Measurements from ENCODE around the gene STAT6. TPM values are rescaled to one million over a fixed set of nuclear protein-coding genes. Genes with fewer than 3 reads are reported as not detected.

Gene STAT6
- total and polyA plus RNA-seq, 10 of the 15 experiments (the other 5 are each of a cell fraction or from before 2014, with no cell fraction given): 14.2 to 176 (median 89.6) TPM

DNA sequence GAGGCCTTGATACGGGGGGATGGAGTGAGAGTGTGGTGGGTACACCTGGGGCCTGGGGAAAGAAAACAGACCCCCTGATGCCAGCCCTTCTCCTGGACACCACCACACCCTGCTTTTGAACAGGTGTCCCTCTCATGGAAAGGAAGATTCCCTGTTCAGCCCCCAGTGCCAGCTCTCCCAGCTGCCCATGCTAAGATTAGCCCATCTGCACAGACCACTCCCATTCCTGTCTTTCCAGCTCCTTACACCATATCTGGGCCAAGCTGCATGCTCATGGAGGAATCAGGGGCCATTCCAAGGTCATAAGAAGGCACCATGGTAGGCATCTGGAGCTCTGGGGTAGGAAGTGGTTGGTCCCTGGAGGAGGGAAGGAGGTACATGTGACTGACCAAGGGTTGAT is 12.6 kb downstream of the STAT6 start:
- ChIA-PET RAD21 (ENCODE audit: unreplicated experiment) (interaction anchor here (0.6 to 1.9 kb wide), 5 partner anchors 13 to 144 kb away, joined by 3 to 5 read pairs (median 3); partner anchors contain the start of gene NEMP1), SMC1A (ENCODE audit: uncharacterized antibody, unreplicated experiment) (interaction anchor here (1.2 to 10.4 kb wide), 3 partner anchors 11 to 30 kb away, joined by 6 to 120 read pairs (median 9); partner anchors contain the start of genes NEMP1 and STAT6), CTCF (interaction anchor here (0.8 to 4.2 kb wide), 6 partner anchors 13 to 354 kb away, joined by 3 to 23 read pairs (median 6); partner anchors contain the start of gene STAT6), POLR2A (interaction anchor here (0.8 to 4.4 kb wide), 4 partner anchors 9 to 29 kb away, joined by 3 to 40 read pairs (median 6); partner anchors contain the start of genes NEMP1 and STAT6)
- ATAC-seq: no peak
- Histone ChIP-seq H3K4me1 (ENCODE audit: control insufficient read depth, insufficient read depth, low read length) (peaks cover 20% of the 10 kb centered on the region), H3K79me2 (ENCODE audit: control insufficient read depth, insufficient read depth, low read length) (peaks cover 2% of the 10 kb centered on the region; the same call in 1 of the 2 replicates), H3K27ac (ENCODE audit: control insufficient read depth, insufficient read depth) (no peak overlapping the region), H3K4me2 (ENCODE audit: control insufficient read depth, insufficient read depth) (no peak overlapping the region), H2AFZ (ENCODE audit: control insufficient read depth, low read depth, low read length) (no peak overlapping the region), H3K36me3 (ENCODE audit: control insufficient read depth in 2 of 2, insufficient read depth in 2 of 2, low read length in 1 of 2) (peaks cover 18 to 21% of the 10 kb centered on the region in 2 experiments), H3K9ac (ENCODE audit: control insufficient read depth, insufficient read depth, low read length) (no peak overlapping the region), H3K9me3 (replicated peaks; ENCODE audit: control insufficient read depth, insufficient read depth, low read length) (no peaks in the 10 kb centered on the region), H4K20me1 (ENCODE audit: control insufficient read depth, insufficient read depth) (no peaks in the 10 kb centered on the region), H3K27me3 (replicated peaks in 1 of 2; ENCODE audit: control insufficient read depth in 2 of 2, insufficient read depth in 2 of 2, low read length in 1 of 2) (no peaks in the 10 kb centered on the region), H3K4me3 (no peak overlapping the region)
- no peak for FAIRE-seq
- intact Hi-C loops (cut with micrococcal nuclease; ENCODE audit: unreplicated experiment) (no loop called here), in situ Hi-C loops (cut with MboI) (no loop called here)
- BruUV-seq (replicated peaks): no TSS peak
- WGBS (ENCODE audit: insufficient coverage, insufficient replicate concordance, low lambda C conversion rate, missing lambda C conversion rate): 100% methylated on average over 1 of the region's 1 CpG
- DNase-seq (ENCODE audit: low read depth, low spot score): no peak
- TF ChIP-seq SIX5 (IDR thresholded peaks at IDR 0.05; ENCODE audit: low read depth, low read length, severe bottlenecking) (no peak), RB1 (IDR thresholded peaks at IDR 0.05; ENCODE audit: borderline replicate concordance) (no peak), CEBPB (IDR thresholded peaks at IDR 0.05; ENCODE audit: borderline replicate concordance in 1 of 2, low read depth in 2 of 2, low read length in 2 of 2) (no peak), ESRRA (IDR thresholded peaks at IDR 0.05; ENCODE audit: low read length) (no peak), GATAD2B (conservative IDR thresholded peaks at IDR 0.05; ENCODE audit: low read depth) (no peak), ETV6 (conservative IDR thresholded peaks at IDR 0.05 in 1 of 2, IDR thresholded peaks at IDR 0.05 in 1 of 2; ENCODE audit: borderline replicate concordance in 1 of 2, low read depth in 1 of 2) (no peak), IKZF1 (conservative IDR thresholded peaks at IDR 0.05) (no peak), SP1 (IDR thresholded peaks at IDR 0.05; ENCODE audit: low read depth, low read length) (no peak), RELA (IDR thresholded peaks at IDR 0.05; ENCODE audit: borderline replicate concordance, partially characterized antibody) (no peak)
- TF ChIP-seq, protein P1, sequence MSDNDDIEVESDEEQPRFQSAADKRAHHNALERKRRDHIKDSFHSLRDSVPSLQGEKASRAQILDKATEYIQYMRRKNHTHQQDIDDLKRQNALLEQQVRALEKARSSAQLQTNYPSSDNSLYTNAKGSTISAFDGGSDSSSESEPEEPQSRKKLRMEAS (IDR thresholded peaks at IDR 0.05; ENCODE audit: low read depth, low read length): no peak
- TF ChIP-seq, protein P2, sequence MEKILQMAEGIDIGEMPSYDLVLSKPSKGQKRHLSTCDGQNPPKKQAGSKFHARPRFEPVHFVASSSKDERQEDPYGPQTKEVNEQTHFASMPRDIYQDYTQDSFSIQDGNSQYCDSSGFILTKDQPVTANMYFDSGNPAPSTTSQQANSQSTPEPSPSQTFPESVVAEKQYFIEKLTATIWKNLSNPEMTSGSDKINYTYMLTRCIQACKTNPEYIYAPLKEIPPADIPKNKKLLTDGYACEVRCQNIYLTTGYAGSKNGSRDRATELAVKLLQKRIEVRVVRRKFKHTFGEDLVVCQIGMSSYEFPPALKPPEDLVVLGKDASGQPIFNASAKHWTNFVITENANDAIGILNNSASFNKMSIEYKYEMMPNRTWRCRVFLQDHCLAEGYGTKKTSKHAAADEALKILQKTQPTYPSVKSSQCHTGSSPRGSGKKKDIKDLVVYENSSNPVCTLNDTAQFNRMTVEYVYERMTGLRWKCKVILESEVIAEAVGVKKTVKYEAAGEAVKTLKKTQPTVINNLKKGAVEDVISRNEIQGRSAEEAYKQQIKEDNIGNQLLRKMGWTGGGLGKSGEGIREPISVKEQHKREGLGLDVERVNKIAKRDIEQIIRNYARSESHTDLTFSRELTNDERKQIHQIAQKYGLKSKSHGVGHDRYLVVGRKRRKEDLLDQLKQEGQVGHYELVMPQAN (conservative IDR thresholded peaks at IDR 0.05): no peak
- TF ChIP-seq, protein P3, sequence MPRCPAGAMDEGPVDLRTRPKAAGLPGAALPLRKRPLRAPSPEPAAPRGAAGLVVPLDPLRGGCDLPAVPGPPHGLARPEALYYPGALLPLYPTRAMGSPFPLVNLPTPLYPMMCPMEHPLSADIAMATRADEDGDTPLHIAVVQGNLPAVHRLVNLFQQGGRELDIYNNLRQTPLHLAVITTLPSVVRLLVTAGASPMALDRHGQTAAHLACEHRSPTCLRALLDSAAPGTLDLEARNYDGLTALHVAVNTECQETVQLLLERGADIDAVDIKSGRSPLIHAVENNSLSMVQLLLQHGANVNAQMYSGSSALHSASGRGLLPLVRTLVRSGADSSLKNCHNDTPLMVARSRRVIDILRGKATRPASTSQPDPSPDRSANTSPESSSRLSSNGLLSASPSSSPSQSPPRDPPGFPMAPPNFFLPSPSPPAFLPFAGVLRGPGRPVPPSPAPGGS (IDR thresholded peaks at IDR 0.05; ENCODE audit: borderline replicate concordance, insufficient read depth, low read depth, low read length, poor library complexity, severe bottlenecking): no peak
- TF ChIP-seq, protein P4, sequence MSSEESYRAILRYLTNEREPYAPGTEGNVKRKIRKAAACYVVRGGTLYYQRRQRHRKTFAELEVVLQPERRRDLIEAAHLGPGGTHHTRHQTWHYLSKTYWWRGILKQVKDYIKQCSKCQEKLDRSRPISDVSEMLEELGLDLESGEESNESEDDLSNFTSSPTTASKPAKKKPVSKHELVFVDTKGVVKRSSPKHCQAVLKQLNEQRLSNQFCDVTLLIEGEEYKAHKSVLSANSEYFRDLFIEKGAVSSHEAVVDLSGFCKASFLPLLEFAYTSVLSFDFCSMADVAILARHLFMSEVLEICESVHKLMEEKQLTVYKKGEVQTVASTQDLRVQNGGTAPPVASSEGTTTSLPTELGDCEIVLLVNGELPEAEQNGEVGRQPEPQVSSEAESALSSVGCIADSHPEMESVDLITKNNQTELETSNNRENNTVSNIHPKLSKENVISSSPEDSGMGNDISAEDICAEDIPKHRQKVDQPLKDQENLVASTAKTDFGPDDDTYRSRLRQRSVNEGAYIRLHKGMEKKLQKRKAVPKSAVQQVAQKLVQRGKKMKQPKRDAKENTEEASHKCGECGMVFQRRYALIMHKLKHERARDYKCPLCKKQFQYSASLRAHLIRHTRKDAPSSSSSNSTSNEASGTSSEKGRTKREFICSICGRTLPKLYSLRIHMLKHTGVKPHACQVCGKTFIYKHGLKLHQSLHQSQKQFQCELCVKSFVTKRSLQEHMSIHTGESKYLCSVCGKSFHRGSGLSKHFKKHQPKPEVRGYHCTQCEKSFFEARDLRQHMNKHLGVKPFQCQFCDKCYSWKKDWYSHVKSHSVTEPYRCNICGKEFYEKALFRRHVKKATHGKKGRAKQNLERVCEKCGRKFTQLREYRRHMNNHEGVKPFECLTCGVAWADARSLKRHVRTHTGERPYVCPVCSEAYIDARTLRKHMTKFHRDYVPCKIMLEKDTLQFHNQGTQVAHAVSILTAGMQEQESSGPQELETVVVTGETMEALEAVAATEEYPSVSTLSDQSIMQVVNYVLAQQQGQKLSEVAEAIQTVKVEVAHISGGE (CRISPR knock-in tag; IDR thresholded peaks at IDR 0.05): no peak
